OCI-M2 (cell line): ENCODE results near the gene SUPT20HL1.
"Not testable (repeated sequence)": the region's sequence is repeated elsewhere in the genome, so short reads cannot be mapped to it uniquely, and the experiment has no call there.

Experiments
- DNase-seq: peaks from one replicate; lab custom pipeline; 2025; ENCODE audit not compliant: unreplicated experiment; lab: John Stamatoyannopoulos, UW

Gene SUPT20HL1

GRCh38 chrX:24360272-24360671 lies at the start of gene SUPT20HL1:
Gene SUPT20HL1, plus strand, starts transcription at chrX:24360639. Its CDS starts 2,122 bp downstream, at chrX:24362761.
- DNase-seq: no peak

GRCh38 chrX:24310916-24311315 lies 49.5 kb upstream of the SUPT20HL1 start:
- DNase-seq: not testable (repeated sequence)

- DNase-seq: not testable (repeated sequence)
These were observed 48.8 kb upstream of the SUPT20HL1 start for GRCh38 chrX:24311507-24312248.

GRCh38 chrX:24312249-24312607 lies 48.2 kb upstream of the SUPT20HL1 start:
- not testable (repeated sequence) for DNase-seq

DNA sequence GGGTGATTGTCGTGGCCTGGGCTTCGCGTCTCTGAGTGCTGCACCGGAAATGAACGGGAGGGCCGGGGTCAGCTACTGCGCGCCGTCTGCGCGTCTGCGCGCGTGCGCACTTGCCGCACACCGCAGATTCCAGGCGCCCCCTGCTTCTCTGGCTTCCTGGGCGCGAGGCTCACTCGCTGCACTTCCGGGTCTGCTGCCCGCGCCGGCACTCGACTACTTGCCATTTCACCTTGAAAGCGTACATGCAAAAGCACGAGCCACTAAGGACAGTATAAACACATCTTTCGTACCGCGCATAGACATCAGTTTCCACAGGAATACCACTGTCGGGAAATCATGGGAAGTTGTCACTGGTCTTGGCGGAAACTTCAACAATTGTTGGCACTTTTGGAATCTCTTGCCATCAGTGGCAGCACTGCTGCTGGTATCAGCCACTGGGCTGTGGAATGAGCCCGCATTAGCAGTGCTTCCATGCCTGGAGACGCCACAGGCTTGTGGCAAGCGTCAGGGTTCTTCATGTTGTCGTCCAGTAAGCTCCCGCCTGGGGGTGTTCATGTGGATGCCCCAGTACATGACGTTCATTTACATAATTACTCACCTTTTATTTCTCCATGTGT lies 46.3 kb upstream of the SUPT20HL1 start, which contains the start of gene SUPT20HL2:
SUPT20HL2 (minus strand) TSS at position 51 of the 617 bp plus-strand sequence. CDS start 754 bp downstream, outside the sequence.
- DNase-seq: no peak

- DNase-seq: no peak
These were observed 44.3 kb upstream of the SUPT20HL1 start for GRCh38 chrX:24316111-24316510.

DNA sequence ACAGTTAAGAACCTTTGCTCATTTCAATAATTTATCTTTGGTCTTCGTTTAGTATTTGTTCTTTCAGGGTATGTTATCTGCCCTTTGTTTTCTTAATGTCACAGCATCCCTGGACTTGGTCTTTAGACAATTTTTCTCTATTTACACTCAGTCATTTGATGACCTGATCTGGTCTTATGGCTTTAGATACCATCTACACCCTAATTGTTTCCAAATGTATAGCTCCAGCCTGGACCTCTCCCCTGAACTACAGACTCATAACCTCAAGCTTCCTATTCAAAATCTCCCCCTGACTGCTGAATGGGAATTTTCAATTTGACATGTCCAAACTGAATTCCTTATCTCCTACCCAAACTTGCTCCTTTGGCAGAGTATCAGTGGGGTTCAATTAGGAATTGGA lies 42.9 kb upstream of the SUPT20HL1 start:
- no peak for DNase-seq

GRCh38 chrX:24321741-24322395 lies 38.6 kb upstream of the SUPT20HL1 start:
- DNase-seq: no peak

GRCh38 chrX:24325231-24325630 lies 35.2 kb upstream of the SUPT20HL1 start:
- DNase-seq: no peak

DNA sequence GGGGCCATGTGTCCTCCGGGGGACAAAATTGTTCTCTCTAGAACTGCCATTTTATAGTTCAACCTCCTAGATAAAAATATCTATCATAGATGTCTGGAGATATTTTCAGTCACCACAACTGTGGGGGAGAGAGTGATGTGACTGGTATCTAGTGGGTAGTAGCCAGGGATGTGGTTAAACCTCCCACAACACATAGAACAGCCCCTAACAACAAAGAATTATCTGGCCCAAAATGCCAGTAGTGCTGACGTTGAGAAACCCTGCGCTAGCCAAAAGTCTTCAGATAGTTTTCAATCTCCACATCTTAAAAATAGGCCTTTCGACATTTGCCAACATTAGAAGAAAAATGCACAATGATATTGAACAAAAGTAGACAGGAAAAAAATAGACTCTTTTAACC lies 27.6 kb upstream of the SUPT20HL1 start:
- DNase-seq: no peak

- DNase-seq: no peak
These were observed 27.1 kb upstream of the SUPT20HL1 start for GRCh38 chrX:24333371-24333770.

DNA sequence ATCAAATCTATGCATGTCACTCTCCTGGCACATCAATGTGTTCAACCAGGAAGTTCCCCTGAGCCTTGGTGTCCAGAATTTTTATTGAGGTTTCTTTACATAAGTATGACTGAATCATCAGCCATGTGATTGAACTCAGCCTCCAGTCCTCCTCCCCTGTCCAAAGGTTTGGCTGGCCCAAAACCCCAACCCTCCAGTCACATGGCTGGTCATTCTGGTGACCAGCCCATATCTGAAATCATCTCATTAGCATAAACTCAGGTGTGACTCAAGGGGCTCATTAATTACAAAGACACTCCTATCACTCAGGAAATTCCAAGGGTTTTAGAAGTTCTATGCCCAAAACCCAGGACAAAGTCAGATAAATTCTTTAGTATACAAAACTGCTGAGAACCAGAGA lies 26.0 kb upstream of the SUPT20HL1 start:
- DNase-seq: no peak

DNA sequence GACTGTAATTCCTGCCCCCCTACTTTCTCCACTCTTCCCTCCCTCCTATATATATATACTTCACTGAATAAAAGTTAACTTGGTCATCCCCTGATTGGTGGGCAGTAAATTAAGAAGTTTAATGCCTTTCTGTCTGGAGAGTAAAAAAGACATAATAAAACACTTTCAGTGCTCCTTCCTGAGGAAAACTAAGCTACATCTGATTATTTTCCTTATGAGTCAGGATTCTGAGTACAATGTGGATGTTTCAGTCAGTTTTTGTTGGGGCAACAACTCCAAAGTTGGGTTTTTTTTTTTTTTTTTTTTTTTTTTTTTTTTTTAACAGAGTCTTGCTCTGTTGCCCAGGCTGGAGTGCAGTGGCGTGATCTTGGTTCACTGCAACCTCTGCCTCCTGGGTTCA lies 24.6 kb upstream of the SUPT20HL1 start:
- no peak for DNase-seq

DNA sequence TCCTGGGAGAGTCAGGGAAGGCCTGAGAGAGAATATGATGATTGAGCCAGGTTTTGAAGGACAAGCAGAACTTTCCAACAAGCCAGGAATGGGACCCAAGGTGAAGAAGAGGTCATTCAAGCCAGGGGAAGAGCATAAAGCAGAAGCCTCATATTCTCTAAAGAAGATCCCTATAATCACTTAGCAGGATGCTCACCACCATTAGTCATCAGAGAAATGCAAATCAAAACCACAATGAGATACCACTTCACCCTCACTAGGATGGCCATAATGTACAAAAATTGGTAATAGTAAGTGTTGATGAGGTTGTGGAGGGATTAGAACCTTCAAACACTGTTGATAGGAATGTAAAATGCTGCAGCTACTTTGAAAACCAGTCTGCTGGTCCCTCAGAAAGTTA lies 20.5 kb upstream of the SUPT20HL1 start:
- no peak for DNase-seq

DNA sequence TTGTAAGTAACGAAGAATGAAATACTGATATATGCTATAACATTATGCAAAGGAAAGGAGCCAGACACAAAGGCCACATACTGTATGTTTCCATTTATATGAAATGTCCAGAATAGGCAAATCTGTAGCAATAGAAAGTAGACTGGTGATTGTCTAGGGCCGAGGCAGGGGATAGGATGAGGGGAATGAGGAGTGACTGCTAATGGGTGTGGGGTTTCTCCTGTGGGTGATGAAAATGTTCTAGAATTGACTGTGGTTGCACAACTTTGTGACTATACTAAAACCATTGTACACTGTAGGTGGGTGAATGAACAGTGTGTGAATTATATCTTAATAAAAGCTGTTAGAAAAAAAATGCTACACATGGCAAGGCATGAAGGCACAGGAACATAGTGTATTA lies 19.9 kb upstream of the SUPT20HL1 start:
- no peak for DNase-seq

- no peak for DNase-seq
These were observed 18.6 kb upstream of the SUPT20HL1 start for GRCh38 chrX:24341795-24342194.

DNA sequence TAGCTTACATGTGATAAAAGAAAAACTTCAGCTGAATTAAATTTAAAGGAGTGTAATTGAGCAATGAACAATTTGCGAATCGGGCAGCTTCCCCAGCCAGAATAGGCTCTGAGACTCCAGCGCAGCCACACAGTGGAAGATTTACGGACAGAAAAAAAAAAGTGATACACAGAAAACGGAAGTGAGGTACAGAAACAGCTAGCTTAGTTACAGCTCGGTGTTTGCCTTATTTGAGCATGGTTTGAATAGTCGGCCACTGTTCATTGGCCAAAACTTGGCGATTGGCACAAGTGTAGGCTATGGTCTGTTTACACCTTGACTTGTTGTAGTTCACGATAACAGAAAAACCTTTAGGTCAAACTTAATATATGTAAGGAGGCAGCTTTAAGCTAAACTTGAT lies 16.7 kb upstream of the SUPT20HL1 start:
- DNase-seq: no peak

- no peak for DNase-seq
These were observed 12.6 kb upstream of the SUPT20HL1 start for GRCh38 chrX:24347881-24348280.

GRCh38 chrX:24350217-24350616 lies 10.2 kb upstream of the SUPT20HL1 start:
- DNase-seq: no peak

- DNase-seq: no peak
These were observed 5.3 kb upstream of the SUPT20HL1 start for GRCh38 chrX:24355095-24355494.

GRCh38 chrX:24357106-24357505 lies 3.3 kb upstream of the SUPT20HL1 start:
- DNase-seq: no peak

DNA sequence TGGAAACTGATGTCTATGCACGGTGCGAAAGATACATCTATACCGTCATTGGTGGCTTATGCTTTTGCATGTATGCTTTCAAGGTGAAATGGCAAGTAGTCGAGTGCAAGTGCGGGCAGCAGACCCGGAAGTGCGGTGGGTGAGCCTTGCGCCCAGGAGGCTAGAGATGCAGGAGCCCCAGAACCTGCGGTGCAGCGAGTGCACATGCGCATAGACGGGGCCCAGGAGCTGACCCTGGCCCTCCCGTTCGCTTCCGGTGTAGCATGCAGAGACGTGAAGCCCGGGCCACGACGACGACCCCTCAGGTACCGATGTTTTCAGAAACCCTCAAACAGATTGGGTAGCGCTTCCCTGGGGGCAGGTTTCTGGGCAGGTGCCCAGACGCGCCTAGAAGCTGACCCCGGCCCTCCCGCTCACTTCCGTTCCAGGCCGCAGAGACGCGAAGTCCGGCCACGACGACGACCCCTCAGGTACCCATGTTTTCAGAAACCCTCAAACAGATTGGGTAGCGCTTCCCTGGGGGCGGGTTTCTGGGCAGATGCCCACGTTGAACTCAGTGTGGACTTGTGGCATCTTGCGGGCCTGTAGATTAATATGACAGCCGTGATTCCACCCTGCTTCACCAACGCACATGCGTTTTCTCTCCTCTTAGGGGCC lies 1.8 kb downstream of the SUPT20HL1 start:
- not testable (repeated sequence) for DNase-seq
